GM04503 (cell line): ENCODE results near the gene KLF13.

Source experiments
- DNase-seq: peaks from one replicate; pipeline ENCODE4 v3.0.0-alpha.2; 2012; ENCODE audit warnings: low read depth

KLF13 gene

GRCh38 chr15:31365032-31365654, 38.5 kb downstream of the KLF13 start:
- no peak for DNase-seq

- DNase-seq: no peak
These were observed 39.1 kb downstream of the KLF13 start for GRCh38 chr15:31365655-31366127.

- no peak for DNase-seq
These were observed 39.6 kb downstream of the KLF13 start for GRCh38 chr15:31366169-31366734.

- no peak for DNase-seq
These were observed 40.5 kb downstream of the KLF13 start for GRCh38 chr15:31367021-31367729.

- DNase-seq: no peak
These were observed 41.2 kb downstream of the KLF13 start for GRCh38 chr15:31367730-31368344.

GRCh38 chr15:31369727-31370126, 43.1 kb downstream of the KLF13 start:
- DNase-seq: no peak

- no peak for DNase-seq
These were observed 45.0 kb downstream of the KLF13 start for GRCh38 chr15:31371520-31372240.

- no peak for DNase-seq
These were observed 46.0 kb downstream of the KLF13 start for GRCh38 chr15:31372635-31373091.

- DNase-seq: no peak
These were observed 46.6 kb downstream of the KLF13 start for GRCh38 chr15:31373096-31373865.

- no peak for DNase-seq
These were observed 47.3 kb downstream of the KLF13 start for GRCh38 chr15:31373970-31374369.

GRCh38 chr15:31374489-31374888, 47.9 kb downstream of the KLF13 start:
- no peak for DNase-seq

GRCh38 chr15:31374986-31375385, 48.4 kb downstream of the KLF13 start:
- DNase-seq: no peak

GRCh38 chr15:31375772-31376171, 49.1 kb downstream of the KLF13 start:
- no peak for DNase-seq

GRCh38 chr15:31376511-31376910, 49.9 kb downstream of the KLF13 start:
- DNase-seq: no peak

GRCh38 chr15:31377030-31377429, 50.4 kb downstream of the KLF13 start:
- no peak for DNase-seq

GRCh38 chr15:31378363-31378903, 51.8 kb downstream of the KLF13 start:
- no peak for DNase-seq

- DNase-seq: no peak
These were observed 52.4 kb downstream of the KLF13 start for GRCh38 chr15:31379042-31379441.

GRCh38 chr15:31379577-31379976, 52.9 kb downstream of the KLF13 start:
- DNase-seq: no peak

GRCh38 chr15:31381801-31382712, 55.4 kb downstream of the KLF13 start:
- no peak for DNase-seq

GRCh38 chr15:31382713-31383045, 56.0 kb downstream of the KLF13 start:
- no peak for DNase-seq
